Activated CD4-positive, alpha-beta T cell treated with anti-CD3 and anti-CD28 coated beads for 48 hours (primary cell): ENCODE measurements around the gene RPS29.
A peak's percentile ranks its signal among the peaks of the same experiment; 100 is the strongest.
"Not testable (repeated sequence)": the region's sequence is repeated elsewhere in the genome, so short reads cannot be mapped to it uniquely, and the experiment has no call there.

Source experiments
- DNase-seq: peaks from one replicate; pipeline ENCODE4 v3.0.0-alpha.2; 2020

Gene RPS29

GRCh38 chr14:49585803-49586672 is at the start of gene RPS29:
RPS29 (minus strand) TSS chr14:49586380; CDS start chr14:49586346, 34 bp downstream.
- peak; percentile 98 for DNase-seq

DNA sequence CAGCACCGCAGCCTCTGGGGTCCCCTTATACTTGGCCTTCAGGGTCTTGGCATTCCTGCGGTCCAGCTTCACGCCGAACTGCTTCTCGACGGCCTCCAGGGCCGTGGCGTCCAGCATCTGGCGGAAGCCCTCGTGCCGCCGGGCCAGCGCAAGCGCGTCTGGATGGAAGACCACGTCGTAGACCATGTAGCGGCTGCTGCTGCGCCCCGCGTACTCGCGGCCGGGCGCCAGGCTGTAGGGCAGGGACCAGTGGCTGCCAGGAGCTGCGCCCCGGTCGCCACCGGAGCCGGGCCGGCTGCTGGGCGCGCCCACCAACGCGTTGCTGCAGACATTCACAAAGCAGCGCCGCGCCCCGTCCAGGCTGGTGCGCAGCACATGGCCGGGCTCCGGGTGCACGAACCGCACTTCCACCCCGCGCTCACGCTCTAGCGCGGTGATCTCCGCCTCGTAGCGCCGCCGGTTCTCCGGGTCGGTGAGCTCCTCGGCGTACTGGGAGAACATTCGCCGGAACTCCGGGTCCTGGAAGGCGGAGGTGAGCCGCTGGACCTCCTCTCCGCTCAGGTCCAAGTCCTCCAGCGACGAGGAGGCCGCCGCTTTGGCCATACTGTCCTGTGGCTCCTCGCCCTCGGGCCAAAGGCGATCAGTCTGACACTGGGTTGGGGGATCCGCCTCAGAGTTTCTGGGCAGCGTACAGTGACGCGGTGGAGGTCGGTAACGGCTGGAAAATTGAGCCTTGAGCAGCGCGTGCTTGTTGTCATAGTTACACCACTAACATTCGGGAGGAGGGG is 48.6 kb upstream of the RPS29 start, which contains the start of gene DNAAF2:
Gene DNAAF2 (minus strand): TSS at position 698 of the 788 bp plus-strand sequence. CDS start 95 bp downstream, at position 603.
- peak; percentile 69 for DNase-seq

DNA sequence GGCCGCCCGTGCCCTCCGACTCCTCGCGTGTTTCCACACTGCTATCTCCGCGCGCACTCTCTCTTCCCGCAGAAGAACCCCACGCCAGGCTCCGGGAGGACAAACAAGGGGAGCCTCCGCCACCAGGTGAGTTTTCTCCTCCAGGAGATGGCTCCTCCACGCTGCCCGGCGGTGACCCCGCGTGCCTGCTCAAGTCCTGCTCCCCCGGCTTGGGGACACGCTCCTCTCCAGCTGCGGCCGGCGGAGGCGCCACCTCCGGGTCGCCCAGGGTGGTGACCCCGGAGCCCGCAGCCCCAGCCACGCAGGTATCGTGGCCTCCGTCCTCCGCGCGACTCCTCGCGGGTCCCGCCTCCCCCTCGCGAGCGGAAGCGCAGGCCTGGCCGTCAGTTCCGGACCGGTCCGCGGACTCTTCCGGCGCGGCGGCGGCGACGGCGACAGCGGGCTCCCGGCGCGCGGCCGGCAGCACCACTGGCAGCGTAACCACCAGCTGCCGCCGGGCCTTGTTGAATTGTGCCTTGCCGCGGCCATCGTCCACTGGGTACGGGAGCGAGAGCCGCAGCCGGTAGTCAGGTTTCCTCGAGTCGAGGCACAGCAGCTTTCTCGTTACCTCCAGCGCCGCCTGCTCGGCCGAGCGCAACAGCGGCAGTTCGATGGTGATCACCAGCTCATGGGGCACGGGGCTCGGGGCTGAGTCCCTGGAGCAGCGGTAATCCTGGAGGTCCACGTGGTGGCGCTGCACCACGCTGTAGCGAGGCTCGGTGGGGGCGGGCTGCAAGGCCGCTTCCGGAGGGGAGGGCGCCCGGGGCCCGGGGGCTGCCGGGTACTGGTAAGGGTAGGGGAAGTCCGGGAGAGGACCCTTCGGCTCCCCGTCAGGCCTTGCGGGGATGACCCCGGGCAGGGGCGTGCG is 47.7 kb upstream of the RPS29 start:
- peak; percentile 97 for DNase-seq

DNA sequence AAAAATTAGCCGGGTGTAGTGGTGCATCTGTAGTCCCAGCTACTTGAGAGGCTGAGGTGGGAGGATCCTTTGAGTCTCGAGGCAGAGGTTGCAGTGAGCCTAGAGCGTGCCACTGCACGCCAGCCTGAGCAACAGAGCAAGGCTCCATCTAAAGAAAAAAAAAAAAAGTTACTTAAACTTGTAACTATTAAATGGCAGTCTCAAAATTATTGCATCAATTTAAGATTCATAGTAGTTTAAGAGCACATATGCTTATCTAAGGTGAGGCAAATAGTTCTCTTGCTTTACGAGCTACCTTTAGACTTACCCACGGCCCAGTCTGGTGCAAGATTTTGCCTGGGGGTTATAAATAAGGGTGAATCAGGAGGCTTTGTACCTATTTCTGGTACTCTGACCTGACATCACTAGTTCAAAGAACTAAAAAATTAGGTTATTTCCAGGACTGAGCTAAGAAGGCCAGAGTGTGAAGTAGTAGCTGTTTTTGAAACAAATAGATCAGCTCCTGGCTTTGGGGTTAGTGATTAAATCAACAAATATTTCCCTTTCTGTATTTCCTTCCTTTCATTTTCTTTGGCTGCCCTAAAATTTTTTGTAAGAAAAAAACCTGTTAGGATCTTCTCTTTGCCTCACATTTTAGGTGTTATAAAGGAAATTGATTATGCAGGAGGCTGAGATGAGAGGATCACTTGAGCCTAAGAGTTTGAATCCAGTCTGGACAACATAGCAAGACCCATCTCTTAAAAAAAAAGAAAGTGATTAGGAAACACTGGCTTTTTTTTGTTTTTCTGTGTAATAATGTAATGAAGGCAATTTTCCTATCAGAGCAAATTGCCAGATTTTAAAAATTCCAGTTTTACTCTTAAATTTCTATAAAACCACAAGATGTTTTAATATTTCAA is 38.0 kb upstream of the RPS29 start:
- no peak for DNase-seq

GRCh38 chr14:49623387-49623786 is 37.2 kb upstream of the RPS29 start:
- no peak for DNase-seq

GRCh38 chr14:49622022-49622607 is 35.9 kb upstream of the RPS29 start:
- DNase-seq, result no peak

DNA sequence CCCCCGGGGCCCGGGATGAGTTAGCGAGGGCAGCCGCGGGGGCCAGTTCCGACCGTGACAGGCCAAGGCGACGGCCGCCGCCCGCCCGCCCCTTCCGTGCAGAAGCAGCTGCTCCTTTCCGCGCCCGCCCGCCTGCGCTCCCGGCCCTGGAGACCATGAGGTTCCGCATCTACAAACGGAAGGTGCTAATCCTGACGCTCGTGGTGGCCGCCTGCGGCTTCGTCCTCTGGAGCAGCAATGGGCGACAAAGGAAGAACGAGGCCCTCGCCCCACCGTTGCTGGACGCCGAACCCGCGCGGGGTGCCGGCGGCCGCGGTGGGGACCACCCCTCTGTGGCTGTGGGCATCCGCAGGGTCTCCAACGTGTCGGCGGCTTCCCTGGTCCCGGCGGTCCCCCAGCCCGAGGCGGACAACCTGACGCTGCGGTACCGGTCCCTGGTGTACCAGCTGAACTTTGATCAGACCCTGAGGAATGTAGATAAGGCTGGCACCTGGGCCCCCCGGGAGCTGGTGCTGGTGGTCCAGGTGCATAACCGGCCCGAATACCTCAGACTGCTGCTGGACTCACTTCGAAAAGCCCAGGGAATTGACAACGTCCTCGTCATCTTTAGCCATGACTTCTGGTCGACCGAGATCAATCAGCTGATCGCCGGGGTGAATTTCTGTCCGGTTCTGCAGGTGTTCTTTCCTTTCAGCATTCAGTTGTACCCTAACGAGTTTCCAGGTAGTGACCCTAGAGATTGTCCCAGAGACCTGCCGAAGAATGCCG is 35.1 kb upstream of the RPS29 start:
- DNase-seq, result peak; percentile 77

- DNase-seq, result peak; percentile 96
Observed at GRCh38 chr14:49620182-49621113, 34.3 kb upstream of the RPS29 start, which contains the start of the genes MGAT2 and RPL36AL. MGAT2 (plus strand) TSS chr14:49620799; CDS start chr14:49621269, 470 bp downstream. RPL36AL (minus strand) TSS chr14:49620626; CDS start chr14:49619104, 1,522 bp downstream.

DNA sequence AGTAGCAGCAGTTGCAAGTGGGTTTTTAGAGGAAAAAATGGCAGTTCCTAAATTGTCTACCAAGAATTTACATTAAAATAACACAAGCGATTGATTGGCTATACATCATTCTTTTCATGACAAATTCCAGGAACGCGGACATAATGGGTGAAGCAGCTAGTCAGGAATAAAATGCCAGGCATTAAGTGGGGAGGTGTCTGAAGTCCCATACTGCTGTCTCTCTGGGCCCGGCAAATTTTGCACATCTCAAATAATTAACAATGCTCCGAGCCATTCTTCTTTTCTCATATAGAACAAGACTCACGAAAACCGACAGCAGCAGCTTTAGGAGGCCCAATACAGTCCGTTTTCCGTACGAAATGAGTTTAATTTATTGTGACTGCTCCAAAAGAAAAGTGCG is 33.5 kb upstream of the RPS29 start:
- DNase-seq, result no peak

DNA sequence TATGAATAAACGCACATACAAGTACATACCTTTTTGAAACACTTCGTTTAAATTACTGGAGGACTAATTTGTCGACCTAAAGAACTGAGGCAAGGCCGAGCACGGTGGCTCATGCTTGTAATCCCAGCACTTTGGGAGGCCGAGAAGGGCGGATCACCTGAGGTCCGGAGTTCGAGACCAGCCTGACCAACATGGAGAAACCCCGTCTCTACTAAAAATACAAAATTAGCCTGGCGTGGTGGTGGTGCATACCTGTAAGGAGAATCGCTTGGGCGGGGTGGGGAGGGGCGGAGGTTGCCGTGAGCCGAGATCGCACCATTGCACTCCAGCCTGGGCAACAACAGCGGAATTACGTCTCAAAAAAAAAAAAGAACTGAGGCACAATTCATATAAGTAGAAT is 33.1 kb upstream of the RPS29 start:
- not testable (repeated sequence) for DNase-seq

DNA sequence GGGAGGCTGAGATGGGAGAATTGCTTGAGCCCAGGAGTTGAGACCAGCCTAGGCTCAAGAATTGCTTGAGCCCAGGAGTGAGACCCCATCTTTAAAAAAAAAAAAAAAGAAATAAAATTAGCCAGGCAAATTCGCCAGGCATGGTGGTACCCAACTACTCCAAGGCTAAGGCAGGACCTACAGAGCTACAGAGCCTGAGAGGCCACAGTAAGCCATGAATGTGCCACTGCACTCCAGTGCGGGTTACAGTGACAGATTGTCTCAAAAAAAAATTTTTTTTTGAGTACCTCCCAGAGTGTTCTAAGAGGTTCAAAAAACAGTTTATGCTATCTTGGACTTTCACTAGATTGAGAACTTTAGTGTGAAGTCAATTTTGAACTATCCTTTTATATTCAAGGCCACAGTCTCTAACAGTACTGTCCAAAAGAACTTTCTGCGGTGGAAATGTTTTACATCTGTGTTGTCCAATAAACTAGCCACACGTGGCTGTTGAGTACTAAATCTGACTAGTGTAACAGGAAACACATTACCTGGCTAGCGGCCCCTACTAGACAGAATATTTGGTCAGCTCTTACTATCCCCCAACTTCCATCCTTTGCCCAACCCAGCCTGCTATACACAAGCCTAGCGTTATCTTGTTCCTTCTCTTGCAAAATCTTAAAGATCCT is 31.8 kb upstream of the RPS29 start:
- DNase-seq, result no peak

DNA sequence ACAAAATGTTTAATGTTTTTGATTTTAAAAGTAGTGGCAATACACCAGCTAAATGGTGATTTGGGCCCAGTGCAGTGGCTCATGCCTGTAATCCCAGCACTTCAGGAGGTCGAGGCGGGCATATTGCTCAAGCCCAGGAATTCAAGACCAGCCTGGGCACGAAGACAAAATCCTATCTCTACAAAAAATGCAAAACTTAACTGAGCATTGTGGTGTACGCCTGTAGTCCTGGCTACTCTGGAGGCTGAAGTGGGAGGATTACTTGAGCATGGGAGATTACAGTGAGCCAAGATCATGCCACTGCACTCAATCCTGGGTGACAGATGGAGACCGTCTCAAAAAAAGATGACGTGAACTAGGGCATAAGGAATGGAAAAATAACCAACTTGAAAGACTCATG is 29.6 kb upstream of the RPS29 start:
- no peak for DNase-seq

GRCh38 chr14:49614196-49614595 is 28.0 kb upstream of the RPS29 start:
- no peak for DNase-seq

- DNase-seq, result no peak
Observed at GRCh38 chr14:49612671-49613070, 26.5 kb upstream of the RPS29 start.

DNA sequence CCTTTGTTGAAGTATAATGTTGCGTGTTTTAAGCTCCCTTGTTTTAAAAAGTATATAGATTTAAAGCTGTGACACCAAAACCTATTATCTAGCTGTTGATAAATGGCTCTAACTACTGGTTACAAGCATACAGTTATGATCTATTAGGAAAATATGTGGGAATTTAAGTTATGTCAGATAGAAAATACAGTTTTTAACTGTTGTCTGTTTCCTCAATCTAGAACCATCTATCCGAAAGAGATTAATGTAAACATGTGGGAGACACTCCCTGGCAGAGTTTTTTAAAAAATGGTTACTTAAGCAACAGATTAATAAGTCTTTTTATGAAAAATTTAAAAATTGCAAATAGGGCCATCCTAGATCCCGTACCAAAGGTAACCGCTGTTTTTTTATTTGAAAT is 26.1 kb upstream of the RPS29 start:
- no peak for DNase-seq

GRCh38 chr14:49607583-49607982 is 21.4 kb upstream of the RPS29 start:
- no peak for DNase-seq

DNA sequence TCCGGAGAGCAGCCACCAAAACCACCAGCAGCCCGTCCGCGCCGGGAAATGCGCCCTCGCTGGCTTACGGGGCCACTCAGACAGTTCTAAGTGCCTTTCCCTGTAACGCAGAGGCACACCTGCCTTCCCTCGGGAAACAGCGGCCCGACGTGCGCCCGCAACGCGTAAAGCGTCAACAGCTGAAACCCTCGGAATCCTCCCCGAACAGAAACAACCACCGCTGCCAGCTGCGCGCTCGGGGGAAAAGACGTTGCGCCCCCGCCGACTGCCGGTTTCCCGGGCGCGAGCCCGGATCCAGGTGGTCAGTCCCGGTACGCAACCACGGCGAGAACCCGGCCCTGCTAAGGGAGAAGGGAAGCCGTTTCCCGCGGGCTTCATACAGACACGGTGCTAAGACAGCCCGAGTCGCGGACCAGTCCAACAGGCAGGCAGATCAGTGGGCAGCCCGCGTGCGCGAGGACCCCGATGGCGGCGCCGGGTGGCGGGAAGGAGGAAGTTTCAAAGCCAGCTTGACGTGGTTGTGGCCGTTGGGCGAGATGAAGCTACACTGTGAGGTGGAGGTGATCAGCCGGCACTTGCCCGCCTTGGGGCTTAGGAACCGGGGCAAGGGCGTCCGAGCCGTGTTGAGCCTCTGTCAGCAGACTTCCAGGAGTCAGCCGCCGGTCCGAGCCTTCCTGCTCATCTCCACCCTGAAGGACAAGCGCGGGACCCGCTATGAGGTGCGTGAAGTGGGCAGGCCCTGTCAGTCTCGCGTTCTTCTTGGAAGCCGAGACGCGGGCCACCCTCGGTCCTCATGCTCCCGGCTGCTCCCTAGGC is 12.5 kb upstream of the RPS29 start, which contains the start of gene LRR1:
Gene LRR1 (plus strand): TSS at position 456 of the 816 bp plus-strand sequence. CDS start 81 bp downstream, at position 537.
- peak; percentile 90 for DNase-seq

- no peak for DNase-seq
Observed at GRCh38 chr14:49598189-49598484, 12.0 kb upstream of the RPS29 start.
